Measurements from ENCODE around the gene TCEANC2. TPM values are rescaled to one million over a fixed set of nuclear protein-coding genes. Genes with fewer than 3 reads are reported as not detected.

TCEANC2 gene
- total RNA-seq, 1 experiment from 2014 or later: 8.4 TPM

- H3K4me1 Mint-ChIP-seq (ENCODE audit: low read depth, unreplicated experiment): peaks cover 15% of the 10 kb centered on the region
- intact Hi-C loops (cut with micrococcal nuclease; ENCODE audit: unreplicated experiment): no loop called here
- peaks cover 10% of the 10 kb centered on the region for H3K36me3 Mint-ChIP-seq (ENCODE audit: insufficient read depth, unreplicated experiment)
- H3K27ac Mint-ChIP-seq (ENCODE audit: unreplicated experiment): peak overlapping the region; percentile 40
- no peak overlapping the region for H3K4me3 Mint-ChIP-seq (ENCODE audit: low read depth, unreplicated experiment)
- no TSS peak for BruUV-seq (replicated peaks)
- peak; percentile 68 for DNase-seq
- no peaks in the 10 kb centered on the region for H3K27me3 Mint-ChIP-seq (ENCODE audit: unreplicated experiment)
- CTCF ChIA-PET: no interaction called here
- H3K9me3 Mint-ChIP-seq (ENCODE audit: low read depth, unreplicated experiment): no peaks in the 10 kb centered on the region
- TF ChIP-seq CTCF (IDR thresholded peaks at IDR 0.05; ENCODE audit: unreplicated experiment): no peak
Observed at GRCh38 chr1:54153535-54154439, 100.4 kb downstream of the TCEANC2 start.

Small RNA genes lying within 50 kb of the gene (microRNA-seq; reads per million reads assigned to microRNA genes)
- 4.9 reads per million, percentile 14 among the genes with 10 or more reads in this experiment for gene MIR4781

Other genes with a start within 250 kb of the TCEANC2 start
- gene NDC1, start 215.3 kb upstream of the TCEANC2 start, total RNA-seq (2022): 40.6 and 44.8 TPM in 2 replicates
- gene YIPF1, start 163.8 kb upstream of the TCEANC2 start, total RNA-seq (2022): 15.2 and 18.2 TPM in 2 replicates
- not detected in 2 replicates for gene DIO1, start 159.4 kb upstream of the TCEANC2 start, total RNA-seq (2022)
- gene IFT25, start 107.9 kb upstream of the TCEANC2 start, total RNA-seq (2022): 25.8 and 30.0 TPM in 2 replicates
- 23.8 and 24.9 TPM in 2 replicates for gene LRRC42, start 107.3 kb upstream of the TCEANC2 start, total RNA-seq (2022)
- gene LDLRAD1, start 35.4 kb upstream of the TCEANC2 start, total RNA-seq (2022): 0.24 TPM in 1 of 2 replicates, not detected in the other
- gene TMEM59, start 404 bp upstream of the TCEANC2 start, total RNA-seq (2022): 316 and 346 TPM in 2 replicates
- gene CDCP2, start 99.4 kb downstream of the TCEANC2 start, total RNA-seq (2022): not detected in 2 replicates
- gene CYB5RL, start 146.4 kb downstream of the TCEANC2 start, total RNA-seq (2022): 12.9 and 14.5 TPM in 2 replicates
- gene MRPL37, start 146.6 kb downstream of the TCEANC2 start, total RNA-seq (2022): 94.2 and 105 TPM in 2 replicates